H9 (cell line): ENCODE measurements around the gene MRPS15. TPM values are rescaled to one million over a fixed set of nuclear protein-coding genes. Genes with fewer than 3 reads are reported as not detected.

Source experiments
- DNase-seq: peaks from one replicate; pipeline ENCODE4 v3.0.0-alpha.2; 2017
- H2AFZ ChIP-seq: one replicate; pipeline ENCODE4 v1.6.1; 2013; ENCODE audit warnings: mild to moderate bottlenecking, low read length, control low read depth, moderate library complexity
- H2AK5ac ChIP-seq: 2 replicates; pipeline ENCODE4 v1.6.1; 2013; ENCODE audit warnings: low read length, control low read depth, mixed read lengths; ENCODE audit not compliant: insufficient read length
- H2BK120ac ChIP-seq: one replicate; pipeline ENCODE4 v1.6.1; 2013; ENCODE audit warnings: low read depth, mild to moderate bottlenecking, low read length, control low read depth, inconsistent platforms; ENCODE audit not compliant: poor library complexity, severe bottlenecking
- H2BK12ac ChIP-seq: 2 replicates; pipeline ENCODE4 v1.6.1; 2013; ENCODE audit warnings: low read length, control low read depth, mixed read lengths, low read depth; ENCODE audit not compliant: insufficient read length
- H2BK15ac ChIP-seq: 2 replicates; pipeline ENCODE4 v1.6.1; 2013; ENCODE audit warnings: low read depth, low read length, control low read depth
- H2BK20ac ChIP-seq: one replicate; pipeline ENCODE4 v1.6.1; 2013; ENCODE audit warnings: low read depth, mild to moderate bottlenecking, low read length, control low read depth, inconsistent platforms; ENCODE audit not compliant: poor library complexity, severe bottlenecking
- H2BK5ac ChIP-seq: 2 replicates; pipeline ENCODE4 v1.6.1; 2013; ENCODE audit warnings: low read length, control low read depth, mixed read lengths; ENCODE audit not compliant: insufficient read length
- H3K14ac ChIP-seq: 2 replicates; pipeline ENCODE4 v1.6.1; 2013; ENCODE audit warnings: low read length, control low read depth; ENCODE audit not compliant: insufficient read depth
- H3K18ac ChIP-seq: 2 replicates; pipeline ENCODE4 v1.6.1; 2013; ENCODE audit warnings: low read depth, mild to moderate bottlenecking, mixed read lengths, low read length, control low read depth; ENCODE audit not compliant: insufficient read length
- H3K23ac ChIP-seq: 2 replicates; pipeline ENCODE4 v1.6.1; 2013; ENCODE audit warnings: low read length, control low read depth, mixed read lengths, low read depth; ENCODE audit not compliant: insufficient read length
- H3K23me2 ChIP-seq: 2 replicates; pipeline ENCODE4 v1.6.1; 2013; ENCODE audit warnings: low read depth, mild to moderate bottlenecking, mixed read lengths, low read length, control low read depth; ENCODE audit not compliant: insufficient read length, poor library complexity, severe bottlenecking
- H3K27ac ChIP-seq: 2 replicates; pipeline ENCODE4 v1.5.1; 2013; ENCODE audit warnings: low read length, control low read depth, mixed read lengths, low read depth; ENCODE audit not compliant: insufficient read length
- H3K27me3 ChIP-seq: 2 replicates; pipeline ENCODE4 v1.6.1; 2013; ENCODE audit warnings: low read length, control low read depth, inconsistent platforms; ENCODE audit not compliant: insufficient read depth
- H3K4ac ChIP-seq: 2 replicates; pipeline ENCODE4 v1.6.1; 2013; ENCODE audit warnings: low read depth, mild to moderate bottlenecking, control low read depth, inconsistent platforms, low read length, moderate library complexity
- H3K4me1 ChIP-seq: 2 replicates; pipeline ENCODE4 v1.6.1; 2013; ENCODE audit warnings: low read length, control low read depth, inconsistent platforms; ENCODE audit not compliant: insufficient read depth
- H3K4me2 ChIP-seq: 2 replicates; pipeline ENCODE4 v1.6.1; 2013; ENCODE audit warnings: low read length, control low read depth, mixed read lengths; ENCODE audit not compliant: insufficient read length, insufficient read depth
- H3K56ac ChIP-seq: 2 replicates; pipeline ENCODE4 v1.6.1; 2013; ENCODE audit warnings: low read depth, mild to moderate bottlenecking, mixed read lengths, low read length, control low read depth; ENCODE audit not compliant: insufficient read length
- H3K79me1 ChIP-seq: 2 replicates; pipeline ENCODE4 v1.6.1; 2013; ENCODE audit warnings: low read depth, mild to moderate bottlenecking, moderate library complexity, low read length, control low read depth, inconsistent platforms; ENCODE audit not compliant: insufficient read depth, poor library complexity, severe bottlenecking
- H3K79me2 ChIP-seq: 2 replicates; pipeline ENCODE4 v1.6.1; 2013; ENCODE audit warnings: low read length, control low read depth, inconsistent platforms; ENCODE audit not compliant: insufficient read depth
- H3K9ac ChIP-seq: 2 replicates; pipeline ENCODE4 v1.6.1; 2013; ENCODE audit warnings: low read length, control low read depth, mixed read lengths; ENCODE audit not compliant: insufficient read length; ENCODE audit errors: extremely low read depth
- H3K9me3 ChIP-seq: one replicate; pipeline ENCODE4 v1.6.1; 2013; ENCODE audit warnings: low read depth, low read length, inconsistent platforms; ENCODE audit not compliant: control insufficient read depth
- H3T11ph ChIP-seq: one replicate; pipeline ENCODE4 v1.6.1; 2013; ENCODE audit warnings: mild to moderate bottlenecking, low read length, control low read depth, inconsistent platforms
- H4K20me1 ChIP-seq: one replicate; pipeline ENCODE4 v1.6.1; 2013; ENCODE audit not compliant: control insufficient read depth, insufficient read length, insufficient read depth
- H4K5ac ChIP-seq: 2 replicates; pipeline ENCODE4 v1.6.1; 2013; ENCODE audit warnings: low read depth, mild to moderate bottlenecking, mixed read lengths, low read length, control low read depth; ENCODE audit not compliant: insufficient read length
- H4K8ac ChIP-seq: replicated peaks from 2 replicates; pipeline ENCODE4 v1.6.1; 2013; ENCODE audit warnings: low read length, control low read depth, mixed read lengths, low read depth; ENCODE audit not compliant: insufficient read length
- H4K91ac ChIP-seq: 2 replicates; pipeline ENCODE4 v1.6.1; 2013; ENCODE audit warnings: low read depth, mild to moderate bottlenecking, moderate library complexity, mixed read lengths, low read length, control low read depth; ENCODE audit not compliant: insufficient read length
- H3K27ac Mint-ChIP-seq, 3 experiments: 2 replicates in 2 of 3; 3 replicates in 1 of 3; pipeline ENCODE4 v1.8.0; 2020 to 2021; ENCODE audit warnings: mixed read lengths in 3 of 3, mild to moderate bottlenecking in 1 of 3, moderate library complexity in 1 of 3
- H3K27me3 Mint-ChIP-seq: 2 replicates; pipeline ENCODE4 v1.8.0; 2021; ENCODE audit warnings: low read depth, mild to moderate bottlenecking, moderate library complexity, mixed read lengths
- H3K36me3 Mint-ChIP-seq, 3 experiments: 2 replicates in 2 of 3; 3 replicates in 1 of 3; pipeline ENCODE4 v1.8.0; 2020 to 2021; ENCODE audit warnings: low read depth in 3 of 3, mixed read lengths in 3 of 3; ENCODE audit not compliant: insufficient read depth in 1 of 3
- H3K4me1 Mint-ChIP-seq, 2 experiments: 2 replicates each; pipeline ENCODE4 v1.8.0; 2020; ENCODE audit warnings: mixed read lengths in 2 of 2
- H3K4me3 Mint-ChIP-seq, 2 experiments: 2 replicates in 1 of 2; 3 replicates in 1 of 2; pipeline ENCODE4 v1.8.0; 2020 to 2021; ENCODE audit warnings: mild to moderate bottlenecking in 2 of 2, mixed read lengths in 2 of 2, moderate library complexity in 1 of 2
- H3K9me3 Mint-ChIP-seq, 2 experiments: 2 replicates in 1 of 2; 3 replicates in 1 of 2; pipeline ENCODE4 v1.8.0; 2020; ENCODE audit warnings: mild to moderate bottlenecking in 2 of 2, mixed read lengths in 2 of 2, moderate library complexity in 1 of 2
- WGBS: extraction: QIAGEN DNeasy Blood & Tissue Kit; methylation state at CpG from one replicate; pipeline ENCODE4 v1.1.7; 2013; ENCODE audit warnings: missing lambda C conversion rate, low lambda C conversion rate, mixed read lengths; ENCODE audit not compliant: insufficient read length; ENCODE audit errors: extremely low coverage; 5-methylcytosine and 5-hydroxymethylcytosine counted together
- total RNA-seq: library from RNA; stranded (reverse); gene quantifications from 2 replicates; pipeline ENCODE4 v1.2.1, GENCODE V29; 2021
- TF ChIP-seq, protein P1 (sequence below): fragments of 200-600 bp; sonication (generic); conservative IDR thresholded peaks from 3 replicates; pipeline ENCODE4 v1.8.0; 2021; ENCODE audit warnings: antibody characterized with exemption, mild to moderate bottlenecking

Gene MRPS15
- total RNA-seq, 1 experiment from 2014 or later = 111 TPM

DNA sequence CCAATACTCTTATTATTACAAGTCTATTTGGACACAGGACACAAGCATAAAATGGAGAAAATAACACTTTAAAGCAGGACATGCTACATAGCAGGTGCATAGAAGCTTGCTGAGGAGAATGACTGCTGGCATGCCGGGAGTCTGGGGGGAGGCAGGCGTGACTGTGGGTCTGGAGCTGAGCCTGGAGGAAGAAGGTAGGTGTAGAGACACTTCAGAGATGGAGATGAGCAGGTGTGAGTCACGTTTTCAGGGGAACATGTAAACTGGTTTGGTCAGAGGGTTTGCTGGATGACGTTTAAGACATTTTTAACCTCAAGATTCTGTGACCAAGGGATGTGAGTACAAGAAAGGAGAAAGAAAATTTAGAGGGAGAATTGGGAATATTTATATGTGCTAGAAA is 38.4 kb downstream of the MRPS15 start:
- Histone ChIP-seq H3K4ac (no peak overlapping the region), H4K91ac (no peak overlapping the region), H2BK20ac (no peak overlapping the region), H3K27me3 (no peaks in the 10 kb centered on the region), H3K9me3 (no peaks in the 10 kb centered on the region), H4K20me1 (no peaks in the 10 kb centered on the region), H3K4me1 (no peaks in the 10 kb centered on the region), H3K14ac (no peak overlapping the region), H3K79me1 (no peaks in the 10 kb centered on the region), H3K18ac (no peak overlapping the region), H2AFZ (no peak overlapping the region), H3K56ac (no peak overlapping the region), H3T11ph (no peak overlapping the region), H2BK5ac (no peak overlapping the region), H3K9ac (no peak overlapping the region), H2BK15ac (no peak overlapping the region), H4K5ac (no peak overlapping the region), H2BK12ac (no peak overlapping the region), H4K8ac (no peak overlapping the region), H2BK120ac (no peak overlapping the region), H3K27ac (no peak overlapping the region), H3K79me2 (no peaks in the 10 kb centered on the region), H3K4me2 (no peak overlapping the region), H3K23ac (no peak overlapping the region), H3K23me2 (peaks cover 3% of the 10 kb centered on the region), H2AK5ac (no peak overlapping the region)
- no CpG with 5 or more reads among the region's 4 CpGs for WGBS
- Mint-ChIP-seq H3K27me3 (no peaks in the 10 kb centered on the region), H3K4me3 (no peak overlapping the region), H3K9me3 (no peaks in the 10 kb centered on the region; a peak in 1 of 5 replicates), H3K4me1 (peaks cover 5% of the 10 kb centered on the region in 2 experiments), H3K36me3 (peaks cover 0 to 3% (median 0%) of the 10 kb centered on the region in 3 experiments; a peak in 1 of 7 replicates), H3K27ac (no peak overlapping the region; a peak in 1 of 7 replicates)
- TF ChIP-seq, protein P1, sequence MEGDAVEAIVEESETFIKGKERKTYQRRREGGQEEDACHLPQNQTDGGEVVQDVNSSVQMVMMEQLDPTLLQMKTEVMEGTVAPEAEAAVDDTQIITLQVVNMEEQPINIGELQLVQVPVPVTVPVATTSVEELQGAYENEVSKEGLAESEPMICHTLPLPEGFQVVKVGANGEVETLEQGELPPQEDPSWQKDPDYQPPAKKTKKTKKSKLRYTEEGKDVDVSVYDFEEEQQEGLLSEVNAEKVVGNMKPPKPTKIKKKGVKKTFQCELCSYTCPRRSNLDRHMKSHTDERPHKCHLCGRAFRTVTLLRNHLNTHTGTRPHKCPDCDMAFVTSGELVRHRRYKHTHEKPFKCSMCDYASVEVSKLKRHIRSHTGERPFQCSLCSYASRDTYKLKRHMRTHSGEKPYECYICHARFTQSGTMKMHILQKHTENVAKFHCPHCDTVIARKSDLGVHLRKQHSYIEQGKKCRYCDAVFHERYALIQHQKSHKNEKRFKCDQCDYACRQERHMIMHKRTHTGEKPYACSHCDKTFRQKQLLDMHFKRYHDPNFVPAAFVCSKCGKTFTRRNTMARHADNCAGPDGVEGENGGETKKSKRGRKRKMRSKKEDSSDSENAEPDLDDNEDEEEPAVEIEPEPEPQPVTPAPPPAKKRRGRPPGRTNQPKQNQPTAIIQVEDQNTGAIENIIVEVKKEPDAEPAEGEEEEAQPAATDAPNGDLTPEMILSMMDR = no peak
- no peak for DNase-seq
